GM21447 (cell line): ENCODE results near the gene SUGCT.
"Not testable (repeated sequence)": the region's sequence is repeated elsewhere in the genome, so short reads cannot be mapped to it uniquely, and the experiment has no call there.

Experiments
- ATAC-seq: cut with Tn5 transposase; IDR thresholded peaks from one replicate; pipeline ENCODE4 v1.9.1; 2021; ENCODE audit not compliant: unreplicated experiment

SUGCT gene

GRCh38 chr7:40244226-40244625 lies 109.4 kb downstream of the SUGCT start:
- ATAC-seq: no peak

GRCh38 chr7:40248681-40249080 lies 113.9 kb downstream of the SUGCT start:
- no peak for ATAC-seq

- not testable (repeated sequence) for ATAC-seq
These were observed 118.6 kb downstream of the SUGCT start for GRCh38 chr7:40253444-40253843.

GRCh38 chr7:40263752-40264390 lies 129.1 kb downstream of the SUGCT start:
- ATAC-seq: no peak

GRCh38 chr7:40267583-40267982 lies 132.8 kb downstream of the SUGCT start:
- no peak for ATAC-seq

- not testable (repeated sequence) for ATAC-seq
These were observed 134.0 kb downstream of the SUGCT start for GRCh38 chr7:40268810-40269209.

GRCh38 chr7:40276061-40276460 lies 141.3 kb downstream of the SUGCT start:
- ATAC-seq: no peak

GRCh38 chr7:40279991-40280390 lies 145.2 kb downstream of the SUGCT start:
- no peak for ATAC-seq

- ATAC-seq: no peak
These were observed 148.1 kb downstream of the SUGCT start for GRCh38 chr7:40282858-40283257.

- no peak for ATAC-seq
These were observed 148.6 kb downstream of the SUGCT start for GRCh38 chr7:40283391-40283790.

- peak; percentile 61 for ATAC-seq
These were observed 154.0 kb downstream of the SUGCT start for GRCh38 chr7:40288827-40289226.

- ATAC-seq: no peak
These were observed 163.0 kb downstream of the SUGCT start for GRCh38 chr7:40297741-40298311.

GRCh38 chr7:40298421-40298820 lies 163.6 kb downstream of the SUGCT start:
- ATAC-seq: no peak

- peak; percentile 68 for ATAC-seq
These were observed 164.3 kb downstream of the SUGCT start for GRCh38 chr7:40299097-40299496.

- ATAC-seq: no peak
These were observed 165.4 kb downstream of the SUGCT start for GRCh38 chr7:40300146-40300670.

- ATAC-seq: no peak
These were observed 166.8 kb downstream of the SUGCT start for GRCh38 chr7:40301486-40302068.

- ATAC-seq: no peak
These were observed 169.2 kb downstream of the SUGCT start for GRCh38 chr7:40303996-40304395.

GRCh38 chr7:40305229-40305628 lies 170.4 kb downstream of the SUGCT start:
- ATAC-seq: no peak

- no peak for ATAC-seq
These were observed 171.2 kb downstream of the SUGCT start for GRCh38 chr7:40306025-40306424.

GRCh38 chr7:40306596-40306995 lies 171.8 kb downstream of the SUGCT start:
- no peak for ATAC-seq

- no peak for ATAC-seq
These were observed 175.5 kb downstream of the SUGCT start for GRCh38 chr7:40310258-40310657.

GRCh38 chr7:40311307-40311706 lies 176.5 kb downstream of the SUGCT start:
- peak; percentile 100 for ATAC-seq
